ENCODE data around the gene OR2L5. TPM values are rescaled to one million over a fixed set of nuclear protein-coding genes. Genes with fewer than 3 reads are reported as not detected.

Gene OR2L5
- total RNA-seq, 1 experiment from 2014 or later, result not detected

Other genes starting within 250 kb of the OR2L5 start
- not detected for gene OR14A16, start 189.5 kb upstream of the OR2L5 start, total RNA-seq (2021; ENCODE audit: unreplicated experiment)
- not detected for gene OR11L1, start 171.8 kb upstream of the OR2L5 start, total RNA-seq (2021; ENCODE audit: unreplicated experiment)
- not detected for gene TRIM58, start 156.5 kb upstream of the OR2L5 start, total RNA-seq (2021; ENCODE audit: unreplicated experiment)
- gene OR2W3, start 118.1 kb upstream of the OR2L5 start, total RNA-seq (2021; ENCODE audit: unreplicated experiment), result not detected
- not detected for gene OR2T8, start 93.4 kb upstream of the OR2L5 start, total RNA-seq (2021; ENCODE audit: unreplicated experiment)
- gene OR2AJ1, start 88.8 kb upstream of the OR2L5 start, total RNA-seq (2021; ENCODE audit: unreplicated experiment), result not detected
- not detected for gene OR2L8, start 64.8 kb upstream of the OR2L5 start, total RNA-seq (2021; ENCODE audit: unreplicated experiment)
- gene OR2AK2, start 48.4 kb upstream of the OR2L5 start, total RNA-seq (2021; ENCODE audit: unreplicated experiment), result not detected
- gene OR2L2, start 16.4 kb downstream of the OR2L5 start, total RNA-seq (2021; ENCODE audit: unreplicated experiment), result not detected
- gene OR2L3, start 33.2 kb downstream of the OR2L5 start, total RNA-seq (2021; ENCODE audit: unreplicated experiment), result not detected
- not detected for gene OR2L13, start 81.5 kb downstream of the OR2L5 start, total RNA-seq (2021; ENCODE audit: unreplicated experiment)
- not detected for gene OR2M5, start 131.5 kb downstream of the OR2L5 start, total RNA-seq (2021; ENCODE audit: unreplicated experiment)
- gene OR2M2, start 161.2 kb downstream of the OR2L5 start, total RNA-seq (2021; ENCODE audit: unreplicated experiment), result not detected
- not detected for gene OR2M3, start 183.6 kb downstream of the OR2L5 start, total RNA-seq (2021; ENCODE audit: unreplicated experiment)
- gene OR2M4, start 217.8 kb downstream of the OR2L5 start, total RNA-seq (2021; ENCODE audit: unreplicated experiment), result not detected